RWPE2 (cell line): Measurements from ENCODE around the gene AP3B1.

Experiments
- ATAC-seq: fragments of 200-7000 bp; cut with Tn5 transposase; 3 replicates; pipeline ENCODE4 v1.9.1; 2021; ENCODE audit warnings: low read depth
- DNase-seq: peaks from one replicate; pipeline ENCODE4 v3.0.0-alpha.2; 2020; ENCODE audit warnings: low spot score
- H3K27ac ChIP-seq: fragments of 450-650 bp; 2 replicates; pipeline ENCODE4 v1.5.1; 2017; ENCODE audit warnings: mild to moderate bottlenecking; ENCODE audit not compliant: poor library complexity, severe bottlenecking
- H3K27me3 ChIP-seq: fragments of 250-450 bp; sonication (Bioruptor Pico); 2 replicates; pipeline ENCODE4 v1.5.1; 2021; ENCODE audit warnings: mild to moderate bottlenecking, moderate library complexity; ENCODE audit not compliant: insufficient read depth, poor library complexity, severe bottlenecking
- H3K36me3 ChIP-seq: fragments of 250-450 bp; sonication (Bioruptor Pico); 2 replicates; pipeline ENCODE4 v1.5.1; 2020; ENCODE audit warnings: low read depth, mild to moderate bottlenecking, moderate library complexity
- H3K4me1 ChIP-seq: fragments of 250-450 bp; sonication (Bioruptor Pico); 2 replicates; pipeline ENCODE4 v1.5.1; 2021; ENCODE audit warnings: mild to moderate bottlenecking, moderate library complexity; ENCODE audit not compliant: insufficient read depth, poor library complexity, severe bottlenecking
- H3K4me3 ChIP-seq: fragments of 250-450 bp; sonication (Bioruptor Pico); 2 replicates; pipeline ENCODE4 v1.5.1; 2021; ENCODE audit warnings: mild to moderate bottlenecking, moderate library complexity; ENCODE audit not compliant: severe bottlenecking
- H3K9me3 ChIP-seq: fragments of 250-450 bp; sonication (Bioruptor Pico); 2 replicates; pipeline ENCODE4 v1.5.1; 2021; ENCODE audit warnings: mild to moderate bottlenecking, moderate library complexity; ENCODE audit not compliant: severe bottlenecking
- CTCF ChIP-seq: fragments of 450-650 bp; IDR thresholded peaks from one replicate; pipeline ENCODE4 v1.5.1; 2017; ENCODE audit warnings: mild to moderate bottlenecking, moderate library complexity; ENCODE audit not compliant: poor library complexity, severe bottlenecking

Gene AP3B1

DNA sequence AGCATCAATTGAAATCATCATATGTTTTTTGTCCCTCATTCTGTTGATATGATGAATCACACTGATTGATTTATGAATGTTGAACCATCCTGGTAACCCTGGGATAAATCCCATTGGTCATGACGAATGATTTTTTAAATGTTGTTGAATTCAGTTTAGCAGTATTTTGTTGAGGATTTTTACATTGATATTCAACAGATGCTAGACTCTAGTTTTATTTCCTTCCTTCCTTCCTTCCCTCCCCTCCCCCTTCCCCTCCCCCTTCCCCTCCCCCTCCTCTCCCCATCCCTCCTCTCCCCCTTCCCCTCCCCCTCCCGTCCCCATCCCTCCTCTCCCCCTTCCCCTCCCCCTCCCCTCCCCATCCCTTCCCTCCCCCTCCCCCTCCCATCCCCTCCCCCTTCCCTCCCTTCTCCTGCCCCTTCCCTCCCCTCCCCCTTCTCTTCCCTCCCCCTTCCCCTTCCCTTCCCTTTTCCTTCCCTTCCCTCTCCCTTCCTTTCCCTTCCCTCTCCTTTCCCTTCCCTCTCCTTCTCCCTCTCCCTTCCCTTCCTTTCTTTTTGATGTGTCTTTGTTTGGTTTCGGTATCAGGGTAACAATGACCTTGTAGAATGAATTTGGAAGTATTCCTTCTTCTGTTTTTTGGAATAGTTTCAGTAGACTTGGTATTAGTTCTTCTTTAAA is 142.8 kb downstream of the AP3B1 start:
- ATAC-seq (no peak), DNase-seq (no peak)
- H3K9me3 ChIP-seq, result no peaks in the 10 kb centered on the region
- peaks cover 34% of the 10 kb centered on the region for H3K36me3 ChIP-seq
- no peaks in the 10 kb centered on the region for H3K27me3 ChIP-seq
- no peak overlapping the region for H3K27ac ChIP-seq
- no peaks in the 10 kb centered on the region for H3K4me1 ChIP-seq
- no peak for TF ChIP-seq CTCF
- H3K4me3 ChIP-seq, result no peak overlapping the region

- TF ChIP-seq CTCF, result no peak
- H3K4me1 ChIP-seq, result no peaks in the 10 kb centered on the region
- H3K4me3 ChIP-seq, result no peak overlapping the region
- DNase-seq, result no peak
- no peaks in the 10 kb centered on the region for H3K27me3 ChIP-seq
- H3K36me3 ChIP-seq, result peaks cover 28% of the 10 kb centered on the region
- no peak overlapping the region for H3K27ac ChIP-seq
- H3K9me3 ChIP-seq, result no peaks in the 10 kb centered on the region
- ATAC-seq, result no peak
Measured at GRCh38 chr5:78137290-78137689, 157.2 kb downstream of the AP3B1 start.

DNA sequence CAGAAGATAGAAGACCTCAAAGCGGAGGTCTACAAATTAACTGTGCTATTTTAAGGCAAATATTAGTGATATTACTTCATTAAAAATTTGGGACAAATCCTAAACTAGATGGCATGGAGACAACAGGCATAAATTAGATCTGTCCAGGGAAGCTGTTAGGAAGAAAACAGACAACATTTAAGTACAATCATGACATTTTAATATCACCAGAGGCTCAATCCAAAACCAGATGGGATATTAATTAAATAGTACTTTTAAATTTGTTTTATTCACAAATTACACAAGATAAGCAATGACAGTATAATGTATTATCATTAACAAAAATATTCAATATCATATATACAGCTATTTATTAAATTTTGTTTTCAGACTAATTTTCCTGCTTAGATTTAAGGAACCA is 161.1 kb downstream of the AP3B1 start:
- Histone ChIP-seq H3K27me3 (no peaks in the 10 kb centered on the region), H3K36me3 (peaks cover 20% of the 10 kb centered on the region), H3K9me3 (no peaks in the 10 kb centered on the region), H3K4me3 (no peak overlapping the region), H3K4me1 (no peaks in the 10 kb centered on the region), H3K27ac (no peak overlapping the region)
- TF ChIP-seq CTCF, result no peak
- ATAC-seq (no peak), DNase-seq (no peak)

- no peaks in the 10 kb centered on the region for H3K27me3 ChIP-seq
- TF ChIP-seq CTCF, result no peak
- peaks cover 29% of the 10 kb centered on the region for H3K36me3 ChIP-seq
- no peaks in the 10 kb centered on the region for H3K9me3 ChIP-seq
- H3K4me1 ChIP-seq, result no peaks in the 10 kb centered on the region
- ATAC-seq (no peak), DNase-seq (no peak)
- no peak overlapping the region for H3K27ac ChIP-seq
- no peak overlapping the region for H3K4me3 ChIP-seq
Measured at GRCh38 chr5:78132507-78132906, 162.0 kb downstream of the AP3B1 start.

DNA sequence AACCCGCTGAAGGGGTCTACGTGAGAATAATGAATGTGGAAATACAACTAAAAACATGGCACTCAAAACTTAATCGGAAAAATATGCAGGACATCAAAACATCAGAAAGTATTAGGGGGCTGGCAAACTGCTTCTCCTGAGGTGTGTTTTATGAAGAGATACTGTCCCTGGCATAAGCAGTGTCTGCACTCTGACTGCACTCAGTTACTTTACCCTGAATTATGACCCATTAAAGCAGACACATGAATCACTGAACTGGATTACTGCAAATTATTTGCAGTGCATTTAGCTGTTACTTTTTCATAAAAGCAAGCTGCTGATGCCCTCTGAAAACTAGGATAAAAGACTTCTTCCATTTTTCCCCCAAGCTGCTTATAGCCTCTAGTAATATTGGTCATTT is 164.9 kb downstream of the AP3B1 start:
- no peak overlapping the region for H3K4me3 ChIP-seq
- no peak for ATAC-seq

More for the DNA sequence above, 164.9 kb downstream of the AP3B1 start:
- DNase-seq, result no peak
- H3K27ac ChIP-seq, result no peak overlapping the region
- peaks cover 31% of the 10 kb centered on the region for H3K36me3 ChIP-seq
- H3K9me3 ChIP-seq, result no peaks in the 10 kb centered on the region
- H3K27me3 ChIP-seq, result no peaks in the 10 kb centered on the region
- H3K4me1 ChIP-seq, result no peaks in the 10 kb centered on the region
- TF ChIP-seq CTCF, result no peak
